VCaP (cell line): ENCODE measurements around the gene PPFIBP2.

Experiments
- H3K27ac ChIP-seq: fragments of 450-650 bp; 2 replicates; pipeline ENCODE4 v1.5.1; 2017
- TF ChIP-seq, protein P1 (sequence below): fragments of 450-650 bp; conservative IDR thresholded peaks from 2 replicates; pipeline ENCODE4 v1.5.1; 2017; ENCODE audit warnings: mild to moderate bottlenecking, moderate library complexity

Gene PPFIBP2

DNA sequence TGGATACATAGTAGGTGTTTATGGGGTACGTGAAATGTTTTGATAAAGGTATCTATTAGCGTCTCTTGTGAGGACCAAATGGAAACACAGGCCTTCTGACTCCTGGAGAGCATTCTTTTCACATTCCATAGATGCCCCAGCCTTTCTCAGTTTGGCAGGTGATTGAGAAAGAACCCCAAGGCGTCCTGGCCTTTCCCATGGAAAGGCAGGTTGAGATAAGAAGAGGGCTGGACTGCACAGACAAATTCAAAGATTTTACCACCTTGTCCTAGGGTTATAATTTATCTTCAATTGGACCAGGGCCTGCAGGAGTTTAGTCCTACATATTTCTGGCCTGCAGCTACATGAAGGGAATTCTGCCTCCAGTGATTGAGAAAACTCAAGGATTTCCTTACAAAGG lies 29.2 kb upstream of the PPFIBP2 start:
- H3K27ac ChIP-seq, result no peak overlapping the region
- TF ChIP-seq, protein P1, sequence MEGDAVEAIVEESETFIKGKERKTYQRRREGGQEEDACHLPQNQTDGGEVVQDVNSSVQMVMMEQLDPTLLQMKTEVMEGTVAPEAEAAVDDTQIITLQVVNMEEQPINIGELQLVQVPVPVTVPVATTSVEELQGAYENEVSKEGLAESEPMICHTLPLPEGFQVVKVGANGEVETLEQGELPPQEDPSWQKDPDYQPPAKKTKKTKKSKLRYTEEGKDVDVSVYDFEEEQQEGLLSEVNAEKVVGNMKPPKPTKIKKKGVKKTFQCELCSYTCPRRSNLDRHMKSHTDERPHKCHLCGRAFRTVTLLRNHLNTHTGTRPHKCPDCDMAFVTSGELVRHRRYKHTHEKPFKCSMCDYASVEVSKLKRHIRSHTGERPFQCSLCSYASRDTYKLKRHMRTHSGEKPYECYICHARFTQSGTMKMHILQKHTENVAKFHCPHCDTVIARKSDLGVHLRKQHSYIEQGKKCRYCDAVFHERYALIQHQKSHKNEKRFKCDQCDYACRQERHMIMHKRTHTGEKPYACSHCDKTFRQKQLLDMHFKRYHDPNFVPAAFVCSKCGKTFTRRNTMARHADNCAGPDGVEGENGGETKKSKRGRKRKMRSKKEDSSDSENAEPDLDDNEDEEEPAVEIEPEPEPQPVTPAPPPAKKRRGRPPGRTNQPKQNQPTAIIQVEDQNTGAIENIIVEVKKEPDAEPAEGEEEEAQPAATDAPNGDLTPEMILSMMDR, result no peak

DNA sequence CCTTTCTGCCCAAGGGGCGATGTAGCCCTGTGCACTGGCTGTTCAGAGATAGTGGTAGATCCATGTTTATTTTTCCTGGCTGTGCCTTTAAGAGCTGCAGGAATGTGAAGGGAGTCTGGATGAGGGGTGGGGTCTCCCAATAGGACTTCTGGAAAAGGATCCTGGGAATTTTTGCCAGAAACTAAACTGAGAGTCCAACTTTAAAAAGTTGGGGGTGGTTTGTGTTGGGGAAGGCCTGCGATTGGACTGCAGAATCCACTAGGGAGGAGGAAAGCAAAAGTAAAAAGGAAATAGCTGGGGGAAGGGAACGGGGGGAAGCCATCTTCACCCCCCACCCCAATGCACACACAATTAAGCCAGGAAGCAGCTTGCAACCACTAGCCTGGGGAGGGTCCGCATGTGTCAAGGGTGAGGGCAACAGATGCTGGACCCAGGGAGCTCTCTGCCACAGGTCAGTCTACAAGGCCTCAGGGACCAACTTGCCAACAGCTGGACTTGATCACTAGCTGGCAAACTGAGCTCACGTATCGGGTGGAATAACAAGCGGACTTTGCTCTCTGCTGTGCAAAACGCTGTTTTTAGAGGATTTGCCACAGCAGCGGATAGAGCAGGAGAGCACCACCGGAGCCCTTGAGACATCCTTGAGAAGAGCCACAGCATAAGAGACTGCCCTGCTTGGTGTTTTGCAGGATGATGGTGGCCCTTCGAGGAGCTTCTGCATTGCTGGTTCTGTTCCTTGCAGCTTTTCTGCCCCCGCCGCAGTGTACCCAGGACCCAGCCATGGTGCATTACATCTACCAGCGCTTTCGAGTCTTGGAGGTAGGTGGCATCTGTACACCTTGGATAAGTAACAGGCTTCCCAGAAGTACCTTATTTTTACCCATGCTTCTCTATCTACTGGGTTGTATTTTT lies 28.4 kb upstream of the PPFIBP2 start, which contains the start of gene OLFML1:
TSS of gene OLFML1 (plus strand) at position 321 of the 912 bp plus-strand sequence. CDS start at position 691, 370 bp downstream.
- no peak within 1 kb of the TSS for H3K27ac ChIP-seq

DNA sequence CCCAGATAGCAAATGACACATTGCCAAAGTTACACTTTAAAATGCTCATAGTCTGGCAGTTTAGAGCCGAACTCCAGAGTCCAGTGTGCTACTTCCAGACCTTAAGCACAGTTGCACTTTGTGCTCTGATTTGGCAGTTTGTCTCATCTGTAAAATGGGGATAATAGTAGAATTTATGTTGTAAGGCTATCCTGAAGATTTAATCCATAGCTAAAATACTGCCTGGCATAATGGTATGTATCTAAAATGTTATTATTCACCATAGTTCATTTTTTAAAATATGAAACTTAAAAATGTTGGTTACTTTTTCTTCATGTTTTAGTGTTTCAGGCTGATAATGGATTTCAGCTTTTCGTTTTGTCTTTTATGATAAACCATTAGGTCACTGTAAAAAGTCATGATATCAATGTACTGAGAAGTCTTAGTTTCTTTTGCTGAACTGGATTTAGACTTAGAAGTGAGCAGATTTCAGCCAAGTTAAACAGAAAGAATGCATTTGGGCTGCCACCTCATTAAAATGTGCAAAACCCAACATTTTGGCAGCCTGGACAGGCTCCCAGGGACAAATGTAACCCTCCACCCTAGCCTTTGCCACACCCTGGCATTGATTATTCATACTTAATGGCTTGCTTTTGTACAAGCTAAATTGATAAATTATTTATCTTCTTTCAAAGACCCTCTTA lies 27.6 kb upstream of the PPFIBP2 start:
- no peak overlapping the region for H3K27ac ChIP-seq
- TF ChIP-seq, protein P1, result no peak

More for the DNA sequence above, 28.4 kb upstream of the PPFIBP2 start, which contains the start of gene OLFML1:
- TF ChIP-seq, protein P1, result no peak

DNA sequence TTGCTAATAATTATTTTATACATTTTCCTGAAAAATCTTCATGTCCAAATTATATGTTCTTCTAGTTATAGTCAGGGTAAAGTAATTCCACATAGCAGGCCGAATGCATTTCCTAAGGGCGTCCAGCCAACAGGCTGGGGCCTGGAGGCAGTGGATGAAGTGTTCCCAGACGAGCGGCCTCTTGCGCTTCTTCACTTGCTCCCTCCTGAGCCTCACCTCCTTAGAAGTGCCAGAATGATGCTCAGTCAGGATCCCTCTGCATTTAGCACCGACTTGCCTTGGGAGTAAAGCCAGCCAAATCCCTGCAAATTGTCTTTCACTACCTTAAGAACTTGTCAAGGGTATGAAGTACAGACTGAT lies 27.0 kb upstream of the PPFIBP2 start:
- no peak overlapping the region for H3K27ac ChIP-seq
- TF ChIP-seq, protein P1, result no peak

DNA sequence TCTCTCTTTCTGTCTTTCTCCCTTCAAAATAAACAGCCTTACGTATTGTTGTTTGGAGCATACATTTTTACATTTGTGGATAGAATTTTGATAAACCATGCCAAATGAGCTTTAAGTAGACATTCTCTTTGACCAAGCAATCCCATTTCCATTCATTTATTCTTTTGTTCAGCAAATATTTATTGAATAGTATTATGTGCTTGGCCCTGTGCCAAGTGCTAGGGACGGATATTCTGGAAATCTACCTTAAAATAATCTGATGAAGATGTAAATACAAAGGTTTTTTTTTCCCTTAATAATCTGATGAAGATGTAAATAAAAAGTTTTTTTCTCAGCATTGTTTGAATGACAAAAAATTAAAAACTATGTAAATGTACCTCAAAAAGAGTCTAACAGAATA lies 26.4 kb upstream of the PPFIBP2 start:
- TF ChIP-seq, protein P1, result no peak
- no peak overlapping the region for H3K27ac ChIP-seq

DNA sequence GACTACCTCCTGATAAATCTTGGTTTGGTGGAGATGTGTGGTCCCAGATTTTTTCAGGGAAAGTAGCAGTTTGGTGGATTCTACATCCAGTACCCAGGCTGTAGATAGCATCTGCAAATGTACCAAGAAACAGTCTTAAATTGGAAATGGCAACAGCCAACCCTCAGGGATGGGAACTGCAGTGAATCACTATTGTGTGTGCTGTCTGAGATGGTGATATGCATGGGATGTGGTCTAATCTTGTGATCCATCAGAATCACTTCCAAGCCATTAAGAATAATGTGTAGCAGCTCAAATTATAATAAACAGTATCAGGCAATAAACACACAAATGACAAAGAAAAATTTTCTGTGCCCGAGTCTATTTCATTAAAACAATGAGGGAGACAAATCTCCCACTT lies 25.1 kb upstream of the PPFIBP2 start:
- TF ChIP-seq, protein P1, result no peak
- no peak overlapping the region for H3K27ac ChIP-seq

DNA sequence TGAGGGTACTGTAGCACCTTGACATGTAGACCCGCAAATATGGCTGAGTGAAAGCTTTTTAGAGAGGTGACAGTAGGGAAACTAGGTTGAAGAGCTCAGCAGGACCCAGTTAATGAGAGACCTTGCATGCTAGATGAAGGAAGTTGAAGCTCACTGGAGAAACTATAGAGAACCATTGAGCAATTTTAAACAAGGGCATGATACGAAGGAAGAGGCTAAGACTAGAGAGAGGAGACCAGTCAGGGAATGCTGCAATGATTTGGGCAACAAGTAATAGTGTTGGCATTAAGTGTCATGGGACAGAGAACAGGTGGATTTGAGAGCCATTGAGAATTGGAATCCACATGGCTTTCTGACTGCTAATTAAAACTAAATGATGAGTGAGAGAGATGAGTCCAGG lies 24.4 kb upstream of the PPFIBP2 start:
- TF ChIP-seq, protein P1, result no peak
- no peak overlapping the region for H3K27ac ChIP-seq
